PC-9 (cell line): ENCODE results near the gene PGAP6.

Experiments used
- EZH2 ChIP-seq: fragments of 200-600 bp; sonication (generic); IDR thresholded peaks from 2 replicates; pipeline ENCODE4 v1.8.0; 2017; ENCODE audit warnings: antibody characterized with exemption, low read depth
- TF ChIP-seq, protein P1 (sequence below): fragments of 200-600 bp; sonication (generic); conservative IDR thresholded peaks from 2 replicates; pipeline ENCODE4 v1.6.1; 2017; ENCODE audit warnings: mixed run types, antibody characterized with exemption, mild to moderate bottlenecking, moderate library complexity

DNA sequence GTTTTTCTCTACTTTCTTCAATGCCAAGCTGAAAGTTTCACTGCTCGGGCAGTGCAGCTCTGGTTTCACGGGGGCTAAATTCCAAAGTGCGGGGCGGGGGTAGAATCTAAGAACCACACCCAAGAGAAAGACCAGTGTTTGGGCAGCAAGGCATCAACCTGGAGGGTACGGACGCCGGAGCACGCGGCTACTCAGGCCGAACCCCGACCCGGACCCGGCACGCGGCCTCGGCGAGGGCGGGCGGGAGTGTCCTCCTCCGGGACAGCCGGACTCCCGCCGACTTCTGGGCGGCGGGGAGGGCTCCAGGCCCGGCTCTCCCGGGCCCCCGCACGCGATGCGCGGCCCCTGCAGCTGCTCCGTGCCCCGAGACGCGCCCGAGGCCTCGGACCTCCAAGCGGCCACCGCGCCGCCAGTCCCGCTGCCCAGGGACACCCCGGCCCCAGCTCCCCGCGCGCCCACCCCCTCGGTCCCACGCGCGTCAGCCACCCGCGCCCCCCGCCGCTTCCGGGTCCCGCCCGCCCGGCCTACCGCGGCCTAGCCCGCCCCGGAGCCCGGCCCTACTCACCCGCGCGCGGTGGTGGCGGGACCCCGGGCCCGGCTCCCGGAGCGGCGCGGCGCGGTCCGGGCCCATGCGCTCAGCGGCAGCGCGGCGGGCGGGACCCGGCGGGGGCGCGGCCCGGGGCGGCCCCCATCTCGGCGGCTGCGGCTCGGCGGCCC, 29.8 kb downstream of the PGAP6 start:
- TF ChIP-seq, protein P1, sequence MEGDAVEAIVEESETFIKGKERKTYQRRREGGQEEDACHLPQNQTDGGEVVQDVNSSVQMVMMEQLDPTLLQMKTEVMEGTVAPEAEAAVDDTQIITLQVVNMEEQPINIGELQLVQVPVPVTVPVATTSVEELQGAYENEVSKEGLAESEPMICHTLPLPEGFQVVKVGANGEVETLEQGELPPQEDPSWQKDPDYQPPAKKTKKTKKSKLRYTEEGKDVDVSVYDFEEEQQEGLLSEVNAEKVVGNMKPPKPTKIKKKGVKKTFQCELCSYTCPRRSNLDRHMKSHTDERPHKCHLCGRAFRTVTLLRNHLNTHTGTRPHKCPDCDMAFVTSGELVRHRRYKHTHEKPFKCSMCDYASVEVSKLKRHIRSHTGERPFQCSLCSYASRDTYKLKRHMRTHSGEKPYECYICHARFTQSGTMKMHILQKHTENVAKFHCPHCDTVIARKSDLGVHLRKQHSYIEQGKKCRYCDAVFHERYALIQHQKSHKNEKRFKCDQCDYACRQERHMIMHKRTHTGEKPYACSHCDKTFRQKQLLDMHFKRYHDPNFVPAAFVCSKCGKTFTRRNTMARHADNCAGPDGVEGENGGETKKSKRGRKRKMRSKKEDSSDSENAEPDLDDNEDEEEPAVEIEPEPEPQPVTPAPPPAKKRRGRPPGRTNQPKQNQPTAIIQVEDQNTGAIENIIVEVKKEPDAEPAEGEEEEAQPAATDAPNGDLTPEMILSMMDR, result no peak
- no peak for TF ChIP-seq EZH2
